Right kidney (tissue), 1 donor: ENCODE data around the gene INSR.
"Not testable (repeated sequence)": the region's sequence is repeated elsewhere in the genome, so short reads cannot be mapped to it uniquely, and the experiment has no call there.

ENCODE experiments used
- DNase-seq: peaks from one replicate; pipeline ENCODE4 v3.0.0-alpha.2; 2016

Gene INSR

GRCh38 chr19:7258041-7258839 is 36.0 kb downstream of the INSR start:
- DNase-seq: no peak

GRCh38 chr19:7257148-7258040 is 36.8 kb downstream of the INSR start:
- DNase-seq: no peak

- no peak for DNase-seq
Observed at GRCh38 chr19:7255631-7256030, 38.6 kb downstream of the INSR start.

GRCh38 chr19:7255119-7255518 is 39.1 kb downstream of the INSR start:
- no peak for DNase-seq

- peak; percentile 29 for DNase-seq
Observed at GRCh38 chr19:7254590-7254989, 39.6 kb downstream of the INSR start.

- no peak for DNase-seq
Observed at GRCh38 chr19:7252364-7252763, 41.9 kb downstream of the INSR start.

- DNase-seq: no peak
Observed at GRCh38 chr19:7251494-7251893, 42.7 kb downstream of the INSR start.

GRCh38 chr19:7250951-7251350 is 43.3 kb downstream of the INSR start:
- no peak for DNase-seq

GRCh38 chr19:7250057-7250596 is 44.1 kb downstream of the INSR start:
- no peak for DNase-seq

GRCh38 chr19:7247155-7247554 is 47.1 kb downstream of the INSR start:
- no peak for DNase-seq

GRCh38 chr19:7246601-7247000 is 47.6 kb downstream of the INSR start:
- no peak for DNase-seq

GRCh38 chr19:7242601-7243258 is 51.5 kb downstream of the INSR start:
- no peak for DNase-seq

GRCh38 chr19:7238051-7238450 is 56.2 kb downstream of the INSR start:
- DNase-seq: no peak

GRCh38 chr19:7236153-7236552 is 58.1 kb downstream of the INSR start:
- no peak for DNase-seq

GRCh38 chr19:7230826-7231225 is 63.4 kb downstream of the INSR start:
- no peak for DNase-seq

- no peak for DNase-seq
Observed at GRCh38 chr19:7229735-7230134, 64.5 kb downstream of the INSR start.

- no peak for DNase-seq
Observed at GRCh38 chr19:7228935-7229541, 65.2 kb downstream of the INSR start.

GRCh38 chr19:7227735-7228134 is 66.5 kb downstream of the INSR start:
- DNase-seq: no peak

GRCh38 chr19:7227149-7227548 is 67.1 kb downstream of the INSR start:
- DNase-seq: not testable (repeated sequence)

- no peak for DNase-seq
Observed at GRCh38 chr19:7226739-7227138, 67.5 kb downstream of the INSR start.

GRCh38 chr19:7225741-7226140 is 68.5 kb downstream of the INSR start:
- no peak for DNase-seq

- no peak for DNase-seq
Observed at GRCh38 chr19:7224995-7225394, 69.2 kb downstream of the INSR start.
